Activated effector memory CD4-positive, alpha-beta T cell treated with Interleukin-2 at 50 U/mL for 16 hours (primary cell): ENCODE results near the gene SNX33.
"Not testable (repeated sequence)": the region's sequence is repeated elsewhere in the genome, so short reads cannot be mapped to it uniquely, and the experiment has no call there.

Experiments
- DNase-seq: peaks from one replicate; pipeline ENCODE4 v3.0.0-alpha.2; 2020

The SNX33 gene

GRCh38 chr15:75684648-75685047, 36.9 kb downstream of the SNX33 start:
- no peak for DNase-seq

DNA sequence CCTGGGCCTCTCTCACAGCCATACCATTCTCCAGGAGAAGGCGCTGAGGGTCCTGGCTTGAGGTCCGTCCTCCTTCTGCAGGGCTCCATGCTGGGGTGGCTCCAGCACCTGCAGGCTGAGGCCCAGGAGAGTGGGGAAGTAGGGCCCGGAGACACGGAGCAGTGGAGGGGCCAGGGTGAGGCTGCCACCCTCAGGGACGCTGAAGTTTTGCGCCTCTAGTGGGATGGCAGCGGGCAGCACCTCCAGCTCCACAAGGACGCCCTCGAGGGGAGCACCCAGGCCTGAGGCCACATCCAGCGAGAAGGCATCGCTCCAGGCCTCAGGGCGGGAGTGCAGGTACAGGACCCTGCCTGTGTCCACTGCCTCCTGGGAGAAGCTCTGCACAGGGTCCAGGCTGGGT, 37.5 kb downstream of the SNX33 start:
- no peak for DNase-seq

DNA sequence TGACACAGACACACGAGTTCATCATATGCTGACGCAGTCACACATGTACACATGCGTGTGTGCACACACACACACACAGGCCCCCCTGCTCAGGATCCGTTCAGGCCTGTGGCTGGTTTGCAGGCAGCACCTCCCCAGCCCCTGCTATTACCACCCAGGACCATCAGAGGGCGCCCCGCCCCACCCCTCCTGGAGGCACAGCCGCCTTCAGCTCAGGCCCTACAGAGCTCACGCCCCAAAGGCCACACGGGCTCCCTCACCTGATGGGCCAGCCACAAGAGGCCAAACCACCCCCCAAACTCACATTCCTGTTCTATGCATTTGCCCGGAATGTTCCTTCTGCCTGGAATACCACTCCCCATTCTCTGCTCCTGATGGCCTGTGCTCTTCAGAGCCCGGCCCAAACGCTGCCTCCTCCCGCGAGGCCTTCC, 38.5 kb downstream of the SNX33 start:
- peak; percentile 61 for DNase-seq

GRCh38 chr15:75687486-75688277, 40.0 kb downstream of the SNX33 start:
- no peak for DNase-seq

DNA sequence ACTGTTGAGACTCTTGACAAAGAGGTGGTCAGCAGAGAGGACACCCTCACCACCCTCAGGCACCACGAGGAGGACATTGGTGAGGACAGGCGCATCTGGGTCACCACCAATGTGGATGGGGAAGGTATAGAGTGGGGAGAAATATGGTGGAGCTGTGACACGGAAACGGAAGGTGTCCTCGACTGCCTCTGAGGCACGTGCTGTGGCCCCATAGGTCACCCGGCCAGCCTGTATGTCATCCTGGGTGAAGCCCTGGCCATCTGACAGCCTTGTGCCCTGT, 40.5 kb downstream of the SNX33 start:
- no peak for DNase-seq

DNA sequence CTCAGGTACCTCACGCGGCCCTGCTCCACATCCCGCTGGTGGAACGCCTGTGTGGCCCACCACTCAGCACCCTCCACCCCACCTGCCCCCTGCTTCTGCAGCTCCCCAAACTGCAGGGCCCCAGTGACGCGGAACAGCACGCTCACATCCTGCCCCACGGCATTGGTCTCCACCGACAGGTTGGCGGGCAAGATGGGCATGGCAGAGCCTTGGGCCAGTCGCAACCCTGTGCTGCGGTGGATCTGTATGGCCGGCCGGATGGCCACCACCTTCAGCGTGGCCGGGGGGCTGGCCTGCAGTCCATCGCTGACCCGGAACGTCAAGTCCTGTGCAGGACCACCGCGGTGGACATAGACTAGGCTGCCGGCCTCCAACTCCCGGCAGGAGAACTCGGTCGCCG, 41.1 kb downstream of the SNX33 start:
- no peak for DNase-seq

GRCh38 chr15:75689429-75689828, 41.7 kb downstream of the SNX33 start:
- DNase-seq: not testable (repeated sequence)

DNA sequence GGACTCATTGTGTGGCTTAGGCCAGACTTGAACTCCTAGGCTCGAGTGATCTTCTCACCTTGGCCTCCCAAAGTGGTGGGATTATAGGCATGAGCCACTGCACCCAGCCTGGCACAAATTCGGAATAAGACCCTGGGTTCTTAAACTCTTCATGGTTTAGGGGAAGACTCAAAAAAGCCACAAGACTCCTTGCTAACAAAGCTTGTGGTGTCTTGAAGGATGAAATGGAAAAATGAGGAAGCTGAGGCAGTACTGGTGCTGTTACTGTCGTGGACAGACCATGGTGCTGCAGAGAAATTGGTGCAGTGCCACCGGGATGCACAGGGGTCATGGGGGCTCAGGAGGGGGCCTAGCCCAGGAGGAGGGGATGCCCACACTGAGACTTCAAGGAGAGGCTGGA, 44.6 kb downstream of the SNX33 start:
- not testable (repeated sequence) for DNase-seq

DNA sequence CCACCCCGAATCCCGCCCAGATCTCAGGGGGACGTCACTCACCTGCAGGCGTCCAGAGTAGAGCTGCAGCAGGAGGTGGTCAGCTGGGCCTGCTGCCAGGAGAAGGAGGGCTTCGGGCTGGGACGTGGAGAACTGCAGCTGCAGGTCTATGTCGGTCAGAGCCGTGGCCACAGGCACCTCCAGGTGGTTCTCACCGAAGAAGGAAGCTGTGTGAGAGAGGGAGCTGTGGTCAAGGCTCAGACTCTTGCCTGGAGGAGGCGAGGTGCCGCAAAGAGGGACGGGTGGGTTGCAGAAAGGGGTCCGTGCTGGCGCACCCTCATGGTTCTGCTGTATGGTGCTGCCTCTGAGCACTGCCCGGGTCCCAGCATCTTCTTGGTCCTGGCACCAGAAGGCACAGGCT, 45.3 kb downstream of the SNX33 start:
- DNase-seq: not testable (repeated sequence)

DNA sequence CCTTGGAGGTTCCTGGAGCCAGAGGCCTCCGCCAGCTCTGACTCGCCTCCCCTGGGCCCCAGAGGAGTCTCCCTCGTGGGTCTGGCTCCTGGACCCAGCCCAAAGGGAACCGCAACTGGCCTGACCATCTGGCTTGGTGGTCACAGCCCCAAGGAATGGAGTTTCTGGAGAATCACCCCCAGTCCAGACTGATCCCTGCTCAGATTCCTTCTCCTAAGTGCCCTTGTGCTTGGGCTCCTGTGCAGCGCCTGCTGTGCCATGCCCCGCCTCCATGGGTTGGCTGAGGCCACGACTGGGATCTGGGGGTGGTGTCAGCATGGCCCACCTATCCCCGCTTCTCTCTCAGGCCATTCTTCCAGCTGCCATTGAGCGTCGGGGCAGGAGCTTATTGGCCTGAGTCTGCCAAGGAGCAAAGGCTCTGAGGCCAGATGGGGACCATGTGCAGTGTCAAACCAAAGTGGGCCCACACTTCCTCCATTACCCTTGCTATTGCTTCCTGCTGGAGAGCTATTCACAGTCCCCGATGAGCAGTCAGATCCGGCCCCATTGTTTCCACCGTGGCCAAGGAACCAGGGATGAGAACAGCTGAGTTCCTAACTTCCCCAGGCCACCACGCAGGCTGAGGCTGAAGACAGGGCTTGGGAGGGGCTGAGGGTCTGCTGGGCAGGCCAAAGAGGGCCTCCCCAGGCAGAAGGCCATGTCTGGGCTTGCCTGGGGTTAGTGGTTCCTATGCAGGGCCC, 46.0 kb downstream of the SNX33 start:
- DNase-seq: no peak

DNA sequence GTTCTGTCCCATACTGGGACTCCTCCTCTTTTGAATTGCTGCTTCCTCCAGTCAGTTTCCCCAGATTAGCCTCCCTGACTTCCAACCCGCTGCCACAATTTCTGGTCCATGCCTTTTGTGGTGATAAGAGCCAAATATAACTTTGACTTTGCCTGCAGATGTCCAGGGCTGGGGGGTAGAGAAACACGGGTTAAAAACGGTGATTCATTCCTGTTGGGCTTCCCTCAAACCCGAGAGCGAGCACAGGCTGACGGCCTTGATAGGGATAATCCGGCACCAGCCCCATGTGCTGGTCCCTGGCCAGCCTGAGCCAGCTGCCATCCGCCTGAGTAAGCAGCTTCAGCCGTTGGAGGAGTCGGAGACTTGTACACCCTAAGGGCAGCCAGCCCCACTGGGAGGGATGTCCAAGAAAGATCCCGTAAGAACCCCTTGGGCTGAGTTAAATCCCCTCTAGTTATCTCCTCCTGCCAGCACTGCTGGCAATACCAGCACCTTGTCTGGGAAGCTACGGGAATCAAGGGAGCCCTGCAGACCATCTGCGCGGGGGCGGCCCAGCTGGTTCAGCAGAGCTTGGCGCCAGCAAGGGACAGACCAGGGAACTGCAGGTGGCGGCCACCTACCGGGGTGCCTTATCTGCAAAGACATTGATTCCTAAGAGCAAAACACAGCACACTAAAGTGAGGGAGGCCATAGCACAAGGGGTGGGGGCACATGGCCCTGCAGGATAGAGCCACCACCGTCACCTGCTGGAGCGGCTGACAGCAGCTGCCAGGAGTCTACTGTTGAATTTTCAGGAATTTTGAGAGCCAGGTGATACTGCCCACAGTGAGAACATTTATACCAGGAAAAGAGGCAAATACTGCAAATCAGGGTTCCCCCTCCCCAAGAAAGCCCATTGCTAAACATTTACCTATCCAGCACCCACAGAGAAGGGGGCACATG, 46.8 kb downstream of the SNX33 start:
- no peak for DNase-seq

GRCh38 chr15:75695220-75695619, 47.5 kb downstream of the SNX33 start:
- DNase-seq: no peak

- DNase-seq: no peak
These were observed 48.1 kb downstream of the SNX33 start for GRCh38 chr15:75695634-75696310.

DNA sequence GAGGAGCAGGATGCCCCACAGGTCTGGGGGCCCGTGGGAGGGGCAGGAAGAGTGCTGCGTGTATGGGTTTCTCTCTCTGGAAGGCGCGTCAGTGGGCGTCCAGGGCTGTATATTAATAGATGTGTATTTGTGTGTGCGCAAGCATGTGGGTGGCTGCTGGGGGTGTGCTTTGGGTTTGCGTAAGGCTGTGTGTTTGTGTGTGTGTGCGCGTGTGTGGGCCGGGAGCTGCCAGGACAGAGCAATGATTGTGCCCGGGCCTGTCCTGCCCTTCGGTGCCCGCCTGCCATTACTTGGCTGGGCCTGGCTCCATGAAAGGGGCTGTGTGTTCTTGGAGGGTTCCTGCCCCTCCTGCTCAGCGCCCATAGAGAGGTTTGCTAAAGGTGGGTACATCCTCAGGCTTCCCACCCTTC, 48.6 kb downstream of the SNX33 start:
- no peak for DNase-seq

- no peak for DNase-seq
These were observed 49.1 kb downstream of the SNX33 start for GRCh38 chr15:75696854-75697259.

- no peak for DNase-seq
These were observed 49.8 kb downstream of the SNX33 start for GRCh38 chr15:75697523-75697922.

DNA sequence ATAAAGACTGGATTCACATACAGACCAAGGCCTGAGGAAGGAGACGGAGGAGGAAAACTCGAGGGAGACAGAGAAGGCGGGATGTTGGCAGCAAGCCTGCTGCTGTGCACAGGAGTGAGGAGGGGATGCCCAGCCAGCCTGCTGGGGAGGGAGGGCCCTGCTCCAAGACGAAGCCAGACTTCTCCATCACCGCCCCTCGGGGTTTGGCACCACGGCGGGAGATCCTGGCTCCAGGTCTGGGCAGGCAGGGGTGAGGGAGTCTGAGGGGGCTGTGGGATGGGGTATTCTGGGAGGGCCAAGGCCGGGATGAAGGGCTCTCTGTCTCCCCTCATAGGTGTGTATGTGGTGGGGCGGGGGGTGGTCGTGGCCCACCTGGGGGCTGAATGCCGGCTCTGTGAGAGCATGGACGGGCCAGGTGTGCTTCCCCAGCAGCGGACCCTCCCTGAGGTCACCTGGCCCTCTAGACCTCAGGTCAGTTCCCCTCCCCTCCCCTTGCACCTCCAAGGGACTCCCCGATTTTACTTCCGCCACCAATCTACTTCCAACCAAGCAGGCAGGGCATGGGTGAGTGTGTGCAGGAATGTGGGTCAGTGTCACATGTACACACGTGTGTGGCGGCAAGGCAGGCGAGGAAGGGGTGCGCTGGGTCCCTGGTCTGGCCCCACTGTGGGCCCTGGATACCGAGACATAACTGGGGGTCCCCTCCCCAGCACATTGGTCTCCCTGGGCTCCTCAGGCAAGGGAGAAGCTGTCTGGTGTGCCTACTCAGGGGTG, 50.4 kb downstream of the SNX33 start:
- DNase-seq: not testable (repeated sequence)

GRCh38 chr15:75699517-75699916, 51.8 kb downstream of the SNX33 start:
- not testable (repeated sequence) for DNase-seq

GRCh38 chr15:75699961-75700874, 52.5 kb downstream of the SNX33 start:
- DNase-seq: not testable (repeated sequence)

DNA sequence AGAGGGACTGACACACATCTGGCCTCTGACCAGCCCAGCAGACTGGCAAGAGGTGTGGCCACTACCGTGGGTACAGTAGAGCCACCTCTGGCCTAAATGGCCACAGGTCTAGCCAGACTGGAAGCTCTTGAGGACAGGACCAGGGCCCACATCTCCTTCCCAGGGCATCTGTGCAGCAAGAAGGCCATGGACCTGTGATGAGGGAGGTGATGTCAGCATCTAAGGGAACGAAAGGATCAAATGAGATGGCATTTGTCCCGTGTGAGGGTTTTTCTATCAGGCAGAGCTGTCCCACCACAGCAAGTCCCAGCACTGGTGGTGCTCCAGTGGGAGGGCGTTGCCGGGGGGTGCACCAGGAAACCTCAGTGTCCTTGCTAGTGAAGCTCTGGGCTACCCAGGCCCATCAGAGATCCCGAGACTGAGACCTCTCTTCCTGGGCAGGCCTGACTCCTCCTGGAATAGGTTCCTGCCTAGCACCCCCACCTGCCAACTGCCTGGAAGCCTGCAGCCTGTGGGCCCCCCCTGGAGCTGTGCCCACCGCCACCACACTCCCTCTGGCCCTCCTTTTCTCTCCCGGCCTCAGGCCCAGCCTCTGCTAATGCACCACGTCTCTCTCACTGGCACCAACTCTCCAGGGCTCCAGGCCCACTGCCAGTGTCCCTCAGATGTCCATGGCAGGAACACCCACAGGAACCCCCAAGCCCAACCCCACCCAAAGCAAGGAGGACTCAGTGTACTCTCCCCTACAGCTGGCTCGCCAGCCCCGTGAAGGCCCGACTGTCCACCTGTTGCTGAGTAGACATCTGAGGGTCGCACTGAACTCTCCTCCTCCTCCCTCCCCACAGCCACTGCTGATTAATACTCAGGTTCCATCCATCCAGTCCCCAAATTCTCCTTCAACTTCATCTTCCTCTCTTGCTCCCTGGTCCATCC, 53.6 kb downstream of the SNX33 start:
- DNase-seq: not testable (repeated sequence)
